Natural killer cell (primary cell): ENCODE data around the gene HMCN1. TPM values are rescaled to one million over a fixed set of nuclear protein-coding genes. Genes with fewer than 3 reads are reported as not detected.
"Not testable (repeated sequence)": the region's sequence is repeated elsewhere in the genome, so short reads cannot be mapped to it uniquely, and the experiment has no call there.

ENCODE experiments used
- ATAC-seq, 3 donors: fragments of 150-1000 bp in 2 of 3; fragments of 200-7000 bp in 1 of 3; cut with Tn5 transposase; 1 replicate in 1 of 3; 2 replicates in 2 of 3; pipeline ENCODE4 v1.10.0; 2021; ENCODE audit warnings: mild to moderate bottlenecking in 2 of 3, moderate library complexity in 2 of 3
- DNase-seq, 2 donors: peaks; one replicate each; pipeline versions ENCODE4 v3.0.0 to v3.0.0-alpha.2; 2013 to 2021; ENCODE audit warnings: mixed read lengths in 1 of 2
- H3K27ac ChIP-seq: one replicate; pipeline ENCODE4 v1.5.1; 2013; ENCODE audit warnings: mild to moderate bottlenecking, low read length
- H3K27me3 ChIP-seq: one replicate; pipeline ENCODE4 v1.6.1; 2013; ENCODE audit warnings: low read length; ENCODE audit not compliant: control insufficient read depth, insufficient read depth
- H3K36me3 ChIP-seq: one replicate; pipeline ENCODE4 v1.6.1; 2013; ENCODE audit warnings: low read length; ENCODE audit not compliant: control insufficient read depth, insufficient read depth
- H3K4me1 ChIP-seq: one replicate; pipeline ENCODE4 v1.6.1; 2013; ENCODE audit warnings: low read length; ENCODE audit not compliant: control insufficient read depth, insufficient read depth
- H3K4me3 ChIP-seq: one replicate; pipeline ENCODE4 v1.5.1; 2013; ENCODE audit warnings: low read length
- H3K9me3 ChIP-seq: one replicate; pipeline ENCODE4 v1.6.1; 2013; ENCODE audit warnings: low read length; ENCODE audit not compliant: control insufficient read depth, insufficient read depth
- H3K27ac Mint-ChIP-seq, 2 donors: one replicate each; pipeline ENCODE4 v1.8.0; 2022; ENCODE audit warnings: mild to moderate bottlenecking in 2 of 2, mixed read lengths in 2 of 2, moderate library complexity in 1 of 2
- H3K27me3 Mint-ChIP-seq, 2 donors: one replicate each; pipeline ENCODE4 v1.8.0; 2022; ENCODE audit warnings: low read depth in 2 of 2, mixed read lengths in 2 of 2
- H3K36me3 Mint-ChIP-seq: one replicate; pipeline ENCODE4 v1.8.0; 2022; ENCODE audit warnings: mixed read lengths
- H3K4me1 Mint-ChIP-seq, 2 donors: one replicate each; pipeline ENCODE4 v1.8.0; 2022; ENCODE audit warnings: mixed read lengths in 2 of 2
- H3K4me3 Mint-ChIP-seq: one replicate; pipeline ENCODE4 v1.8.0; 2022; ENCODE audit warnings: mild to moderate bottlenecking, moderate library complexity, mixed read lengths
- H3K9me3 Mint-ChIP-seq, 2 donors: one replicate each; pipeline ENCODE4 v1.8.0; 2022; ENCODE audit warnings: mixed read lengths in 2 of 2
- WGBS: methylation state at CpG from one replicate; pipeline ENCODE4 v1.1.7; 2013; ENCODE audit warnings: missing lambda C conversion rate; ENCODE audit not compliant: insufficient coverage; 5-methylcytosine and 5-hydroxymethylcytosine counted together
- intact Hi-C: fragments of 100-400 bp; cut with micrococcal nuclease; formaldehyde crosslinking; loops from one replicate; pipeline ENCODE4 v1.14.2; 2022
- total RNA-seq, 4 donors: library from RNA; stranded (reverse); fragments of 120-200 nt in 1 of 4; gene quantifications; one replicate each; pipeline versions ENCODE4 v1.2.3 to v1.2.4, GENCODE V29; 2013 to 2022
- TF ChIP-seq, protein P1 (sequence below): fragments of 200-600 bp; IDR thresholded peaks from one replicate; pipeline ENCODE4 v1.8.0; 2022; ENCODE audit warnings: antibody characterized with exemption

HMCN1 gene
- total RNA-seq, 3 donors from 2014 or later (not counting 1 experiment from before 2014, with no cell fraction given), result 0.02 to 0.45 (median 0.39) TPM

DNA sequence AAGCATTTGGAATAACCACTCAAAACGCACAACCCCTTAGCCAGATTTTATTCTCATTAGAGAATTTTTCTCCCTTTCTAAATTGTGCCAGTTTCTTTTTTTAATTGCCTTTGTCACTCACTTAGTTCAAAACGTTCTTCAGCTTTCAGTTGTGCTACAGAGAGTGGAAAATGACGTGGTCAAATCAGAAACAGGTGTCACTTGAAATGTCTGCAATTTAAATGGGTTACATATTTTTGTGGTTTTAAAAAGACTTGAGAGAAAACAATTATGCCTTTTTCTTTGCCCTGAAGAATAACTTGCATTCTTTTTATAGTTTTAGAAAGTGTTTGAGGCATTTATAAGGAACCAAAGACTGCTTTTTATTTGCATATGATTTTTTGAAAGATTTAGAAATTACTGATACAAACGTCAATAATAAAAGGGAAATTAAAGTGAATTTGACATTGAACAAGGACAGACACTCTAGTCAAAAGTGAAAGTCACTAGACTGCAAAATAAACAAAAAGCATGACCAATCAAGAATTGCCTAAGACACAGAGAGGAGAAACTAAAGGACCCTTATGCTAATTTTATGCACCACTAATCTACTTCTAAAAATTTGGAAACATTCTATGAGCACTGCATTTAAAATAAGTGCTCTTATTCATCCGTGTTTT is 449.9 kb downstream of the HMCN1 start:
- TF ChIP-seq, protein P1, sequence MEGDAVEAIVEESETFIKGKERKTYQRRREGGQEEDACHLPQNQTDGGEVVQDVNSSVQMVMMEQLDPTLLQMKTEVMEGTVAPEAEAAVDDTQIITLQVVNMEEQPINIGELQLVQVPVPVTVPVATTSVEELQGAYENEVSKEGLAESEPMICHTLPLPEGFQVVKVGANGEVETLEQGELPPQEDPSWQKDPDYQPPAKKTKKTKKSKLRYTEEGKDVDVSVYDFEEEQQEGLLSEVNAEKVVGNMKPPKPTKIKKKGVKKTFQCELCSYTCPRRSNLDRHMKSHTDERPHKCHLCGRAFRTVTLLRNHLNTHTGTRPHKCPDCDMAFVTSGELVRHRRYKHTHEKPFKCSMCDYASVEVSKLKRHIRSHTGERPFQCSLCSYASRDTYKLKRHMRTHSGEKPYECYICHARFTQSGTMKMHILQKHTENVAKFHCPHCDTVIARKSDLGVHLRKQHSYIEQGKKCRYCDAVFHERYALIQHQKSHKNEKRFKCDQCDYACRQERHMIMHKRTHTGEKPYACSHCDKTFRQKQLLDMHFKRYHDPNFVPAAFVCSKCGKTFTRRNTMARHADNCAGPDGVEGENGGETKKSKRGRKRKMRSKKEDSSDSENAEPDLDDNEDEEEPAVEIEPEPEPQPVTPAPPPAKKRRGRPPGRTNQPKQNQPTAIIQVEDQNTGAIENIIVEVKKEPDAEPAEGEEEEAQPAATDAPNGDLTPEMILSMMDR, result no peak
- peaks cover 0 to 4% of the 10 kb centered on the region in 2 donors for H3K4me1 Mint-ChIP-seq

DNA sequence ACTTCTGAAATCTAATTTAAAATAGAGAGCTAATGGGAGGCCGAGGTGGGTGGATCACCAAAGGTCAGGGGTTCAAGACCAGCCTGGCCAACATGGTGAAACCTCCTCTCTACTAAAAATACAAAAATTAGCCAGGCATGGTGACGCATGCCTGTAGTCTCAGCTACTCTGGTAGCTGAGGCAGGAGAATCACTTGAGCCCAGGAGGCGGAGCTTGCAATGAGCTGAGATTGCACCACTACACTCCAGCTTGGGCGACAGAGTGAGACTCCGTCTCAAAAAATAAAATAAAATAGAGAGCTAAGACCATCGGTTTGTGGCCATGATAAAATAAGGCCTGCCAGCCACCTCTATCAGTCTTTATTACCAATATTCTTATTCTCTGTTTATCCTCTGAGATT is 452.1 kb downstream of the HMCN1 start:
- 97% methylated on average over 5 of the region's 6 CpGs for WGBS
- H3K4me1 ChIP-seq, H3K27me3 Mint-ChIP-seq, H3K36me3 ChIP-seq, H3K9me3 Mint-ChIP-seq, H3K36me3 Mint-ChIP-seq, H3K4me1 Mint-ChIP-seq, H3K4me3 ChIP-seq, H3K27me3 ChIP-seq, H3K4me3 Mint-ChIP-seq, H3K9me3 ChIP-seq, DNase-seq, ATAC-seq, intact Hi-C loops, H3K27ac Mint-ChIP-seq, H3K27ac ChIP-seq: not testable (repeated sequence)

More for the DNA sequence above, 449.9 kb downstream of the HMCN1 start:
- H3K36me3 Mint-ChIP-seq, result no peaks in the 10 kb centered on the region
- Histone ChIP-seq H3K27ac (no peak overlapping the region), H3K4me3 (no peak overlapping the region), H3K36me3 (no peaks in the 10 kb centered on the region), H3K27me3 (no peaks in the 10 kb centered on the region), H3K4me1 (no peaks in the 10 kb centered on the region), H3K9me3 (no peaks in the 10 kb centered on the region)
- DNase-seq (no peak), ATAC-seq (no peak)
- H3K4me3 Mint-ChIP-seq, result no peak overlapping the region
- WGBS, result 19% methylated on average over 3 of the region's 5 CpGs
- no peaks in the 10 kb centered on the region for H3K27me3 Mint-ChIP-seq
- intact Hi-C loops, result no loop called here
- no peak overlapping the region for H3K27ac Mint-ChIP-seq
- H3K9me3 Mint-ChIP-seq, result peaks cover 0 to 2% of the 10 kb centered on the region in 2 donors

DNA sequence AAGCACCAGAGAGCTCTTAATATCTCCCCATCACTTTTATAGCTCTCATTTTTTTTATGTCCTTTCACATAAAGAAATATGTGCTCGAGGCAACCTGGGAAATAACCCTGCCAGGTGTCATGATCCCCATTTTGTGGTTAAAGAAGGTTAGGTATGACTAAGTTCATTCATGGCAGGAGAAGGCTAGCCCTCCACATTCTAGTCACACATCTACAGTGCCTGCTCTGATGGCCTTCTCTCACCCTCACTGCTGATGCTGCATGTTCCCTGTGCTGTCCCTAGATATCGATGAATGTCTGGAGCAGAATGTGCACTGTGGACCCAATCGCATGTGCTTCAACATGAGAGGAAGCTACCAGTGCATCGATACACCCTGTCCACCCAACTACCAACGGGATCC is 453.4 kb downstream of the HMCN1 start:
- Mint-ChIP-seq H3K27ac (no peak overlapping the region), H3K4me3 (no peak overlapping the region), H3K9me3 (no peaks in the 10 kb centered on the region), H3K27me3 (no peaks in the 10 kb centered on the region), H3K4me1 (peaks cover 0 to 4% of the 10 kb centered on the region in 2 donors), H3K36me3 (no peaks in the 10 kb centered on the region)
- intact Hi-C loops, result no loop called here
- Histone ChIP-seq H3K4me1 (no peaks in the 10 kb centered on the region), H3K4me3 (no peak overlapping the region), H3K36me3 (no peaks in the 10 kb centered on the region), H3K27me3 (no peaks in the 10 kb centered on the region), H3K27ac (no peak overlapping the region), H3K9me3 (no peaks in the 10 kb centered on the region)
- TF ChIP-seq, protein P1, result no peak
- ATAC-seq, result no peak
- WGBS, result 91% methylated on average over 4 of the region's 5 CpGs
- DNase-seq, result no peak

DNA sequence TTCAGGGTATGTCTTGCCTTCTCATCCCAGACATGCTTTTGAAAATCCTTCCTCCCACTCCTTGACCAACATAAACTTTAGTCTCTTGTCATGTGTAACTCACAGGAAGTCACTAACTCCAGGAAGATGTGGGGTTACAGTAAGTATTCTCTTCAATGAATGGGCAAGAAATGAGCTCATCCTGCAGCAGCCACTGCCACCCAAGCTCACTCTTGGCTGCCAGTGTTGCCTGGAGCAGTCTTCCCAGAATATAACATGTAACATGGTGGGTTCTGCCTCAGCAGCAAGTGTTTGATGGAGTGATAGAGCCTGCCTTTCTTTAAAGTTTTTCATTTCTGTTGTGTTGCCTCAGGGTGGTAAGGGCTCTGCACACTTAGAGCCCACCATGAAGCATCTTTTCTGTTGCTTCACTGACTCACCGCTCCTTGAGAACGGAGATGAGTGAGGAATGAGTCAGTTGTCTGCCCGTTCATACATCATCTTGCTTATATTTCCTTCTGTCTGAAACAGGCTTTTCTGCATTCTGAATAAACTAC is 453.9 kb downstream of the HMCN1 start:
- Mint-ChIP-seq H3K27ac (no peak overlapping the region), H3K4me1 (peaks cover 0 to 4% of the 10 kb centered on the region in 2 donors), H3K4me3 (no peak overlapping the region), H3K36me3 (no peaks in the 10 kb centered on the region), H3K9me3 (no peaks in the 10 kb centered on the region), H3K27me3 (no peaks in the 10 kb centered on the region)
- ATAC-seq, result no peak
- no peaks in the 10 kb centered on the region for H3K9me3 ChIP-seq
- WGBS, result 86% methylated on average over 3 of the region's 3 CpGs
- no peak for DNase-seq
- intact Hi-C loops, result no loop called here
- H3K4me1 ChIP-seq, result no peaks in the 10 kb centered on the region
- H3K36me3 ChIP-seq, result no peaks in the 10 kb centered on the region
- no peak overlapping the region for H3K27ac ChIP-seq
- no peaks in the 10 kb centered on the region for H3K27me3 ChIP-seq
- no peak overlapping the region for H3K4me3 ChIP-seq
- TF ChIP-seq, protein P1, result no peak
